ENCODE measurements around the gene RPS6KA3. TPM values are rescaled to one million over a fixed set of nuclear protein-coding genes. Genes with fewer than 3 reads are reported as not detected.
"Not testable (repeated sequence)": the region's sequence is repeated elsewhere in the genome, so short reads cannot be mapped to it uniquely, and the experiment has no call there.

RPS6KA3 gene
- total RNA-seq, 1 experiment from 2014 or later = 27.2 TPM

DNA sequence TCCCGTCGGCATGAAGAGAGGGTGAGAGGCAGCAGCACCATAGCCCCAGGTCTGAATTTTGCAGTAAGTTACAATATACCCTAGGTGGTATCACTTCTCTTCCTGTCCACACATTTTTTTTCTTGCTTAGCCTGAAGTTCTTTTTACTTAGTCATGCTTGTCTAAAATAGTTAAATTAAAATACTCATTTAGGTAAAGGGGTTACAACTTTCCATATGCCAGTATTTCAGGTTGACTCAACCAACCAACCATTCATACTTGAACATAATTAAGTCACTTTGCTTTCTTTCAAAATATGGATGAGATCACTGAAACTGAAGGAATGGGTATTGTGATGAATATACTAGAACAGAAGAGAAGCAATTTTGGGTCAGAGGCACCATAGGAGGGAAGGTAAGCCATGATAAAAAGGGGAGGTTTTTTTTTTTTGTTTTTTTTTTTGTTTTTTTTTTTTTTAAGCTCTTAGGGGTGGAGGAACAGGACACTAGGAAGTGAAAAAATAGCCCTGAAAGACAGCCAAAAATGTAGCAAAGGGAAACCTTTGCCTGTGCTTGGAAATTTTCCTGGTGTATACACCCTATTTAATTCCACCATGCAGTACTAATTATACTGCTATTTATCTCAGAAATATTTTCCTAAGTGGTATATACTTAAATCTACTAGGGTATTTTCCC, 41.8 kb downstream of the RPS6KA3 start:
- DNase-seq (ENCODE audit: low read depth) = no peak

- DNase-seq (ENCODE audit: low read depth) = no peak
These were observed 44.8 kb downstream of the RPS6KA3 start for GRCh38 chrX:20221902-20222301.

DNA sequence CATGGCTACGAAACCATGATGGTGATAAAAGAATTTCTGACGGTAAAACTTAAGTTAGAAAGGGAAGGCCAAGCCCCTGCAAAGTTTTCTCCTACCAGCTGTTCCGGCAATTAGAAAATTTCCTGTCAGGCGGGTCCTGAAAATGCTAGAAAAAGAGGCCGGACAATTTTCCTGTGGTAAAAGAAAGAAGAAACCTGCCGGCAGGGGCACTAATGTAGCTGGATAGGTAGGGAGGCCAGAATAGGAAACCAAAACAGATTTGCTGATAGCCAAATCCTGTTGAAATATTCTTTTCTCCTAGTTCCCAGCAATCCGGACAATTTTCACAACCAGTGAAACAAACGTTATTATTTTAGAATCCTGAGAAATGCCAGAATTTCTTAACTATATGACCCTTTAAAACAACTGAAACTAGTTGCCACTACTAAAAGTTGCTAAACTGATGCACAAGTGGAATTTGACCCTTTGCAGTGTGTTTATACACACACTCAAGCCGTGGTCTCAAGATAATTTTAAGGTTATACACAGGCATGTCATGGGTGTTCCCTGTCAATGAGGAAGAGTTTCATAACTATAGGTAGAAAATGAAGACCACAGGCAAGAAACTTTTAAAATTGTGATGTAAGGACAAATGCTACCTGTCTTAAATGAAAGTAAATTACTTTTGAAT, 47.7 kb downstream of the RPS6KA3 start:
- DNase-seq (ENCODE audit: low read depth) = peak; percentile 52

DNA sequence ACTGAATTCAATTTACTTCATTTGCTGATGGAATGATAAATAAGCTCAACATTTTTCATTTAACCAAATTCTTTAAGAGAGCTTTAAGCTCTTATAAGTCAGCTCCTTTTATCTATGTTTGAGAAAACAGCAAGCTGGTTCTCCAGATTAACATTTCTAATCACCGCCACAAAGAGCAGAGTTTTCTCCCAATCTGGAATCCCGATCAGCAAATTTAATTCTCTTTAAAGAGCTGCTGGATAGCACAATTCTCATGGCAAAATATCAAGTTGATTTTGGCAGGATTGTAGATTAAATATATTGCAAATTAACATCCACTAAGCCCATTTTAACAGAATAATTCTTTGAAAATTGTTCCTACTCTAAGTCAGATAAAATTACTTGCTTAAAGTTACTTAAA, 48.8 kb downstream of the RPS6KA3 start:
- no peak for DNase-seq (ENCODE audit: low read depth)

DNA sequence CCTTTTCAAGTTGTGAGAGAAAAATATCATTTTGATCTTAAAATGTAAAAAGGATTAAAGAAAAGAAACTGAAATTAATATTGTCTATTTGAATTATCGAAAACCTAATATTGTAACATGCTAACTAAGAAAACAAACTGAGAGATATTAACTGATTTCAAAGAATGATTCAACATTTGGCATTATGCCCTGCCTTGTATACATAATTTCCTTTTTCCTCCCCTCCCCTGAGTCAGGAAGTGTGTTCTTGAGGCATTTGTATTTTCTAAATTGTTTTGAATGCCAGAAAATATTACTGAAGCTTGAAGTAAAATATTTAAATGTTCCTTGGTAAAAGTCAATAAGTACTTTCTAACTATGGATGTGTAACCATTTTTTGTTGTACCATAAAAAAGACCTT, 49.4 kb downstream of the RPS6KA3 start:
- peak; percentile 58 for DNase-seq (ENCODE audit: low read depth)

DNA sequence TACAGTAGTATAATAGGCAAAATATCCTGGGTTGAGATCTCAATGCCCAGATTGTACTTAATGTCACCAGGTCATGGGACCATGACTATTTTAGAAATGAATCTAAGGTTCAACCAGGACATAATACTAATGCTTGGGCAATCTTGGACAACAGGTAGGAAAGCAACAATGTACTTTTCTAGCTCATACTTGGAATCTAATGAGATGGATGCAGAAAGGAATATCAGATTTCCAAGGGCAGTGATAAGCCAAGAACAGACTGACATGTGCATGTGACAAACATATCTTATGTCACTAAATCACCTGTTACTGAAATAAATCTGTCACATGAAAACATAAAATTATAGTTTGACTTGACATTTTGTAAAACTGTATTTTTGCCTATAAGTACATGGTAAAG, 51.1 kb downstream of the RPS6KA3 start:
- DNase-seq (ENCODE audit: low read depth) = no peak

DNA sequence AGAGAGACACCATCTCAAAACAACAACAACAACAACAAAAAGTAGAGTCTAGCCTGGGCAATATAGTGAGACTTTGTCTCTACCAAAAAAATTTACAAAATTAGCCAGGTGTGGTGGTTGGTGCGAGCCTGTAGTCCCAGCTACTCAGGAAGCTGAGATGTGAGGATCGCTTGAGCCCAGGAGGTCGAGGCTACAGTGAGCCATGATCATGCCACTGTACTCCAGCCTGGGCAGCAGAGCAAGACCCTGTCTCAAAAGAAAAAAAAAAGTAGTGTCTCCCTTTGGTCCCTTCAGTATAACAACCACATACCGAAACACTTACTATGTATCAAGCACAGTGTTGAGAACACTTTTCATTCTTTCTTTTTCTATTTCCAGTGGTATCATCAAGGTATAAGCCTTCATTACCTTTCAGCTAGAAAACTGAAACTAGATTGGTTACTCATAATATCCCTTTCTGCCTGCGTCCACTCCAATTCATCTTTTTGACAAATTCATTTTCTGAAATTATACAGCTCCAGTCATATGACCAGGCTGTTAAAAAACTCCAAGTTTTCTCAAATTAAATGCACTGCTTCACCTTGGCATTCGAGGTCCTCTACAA, 54.1 kb downstream of the RPS6KA3 start:
- DNase-seq (ENCODE audit: low read depth) = no peak

DNA sequence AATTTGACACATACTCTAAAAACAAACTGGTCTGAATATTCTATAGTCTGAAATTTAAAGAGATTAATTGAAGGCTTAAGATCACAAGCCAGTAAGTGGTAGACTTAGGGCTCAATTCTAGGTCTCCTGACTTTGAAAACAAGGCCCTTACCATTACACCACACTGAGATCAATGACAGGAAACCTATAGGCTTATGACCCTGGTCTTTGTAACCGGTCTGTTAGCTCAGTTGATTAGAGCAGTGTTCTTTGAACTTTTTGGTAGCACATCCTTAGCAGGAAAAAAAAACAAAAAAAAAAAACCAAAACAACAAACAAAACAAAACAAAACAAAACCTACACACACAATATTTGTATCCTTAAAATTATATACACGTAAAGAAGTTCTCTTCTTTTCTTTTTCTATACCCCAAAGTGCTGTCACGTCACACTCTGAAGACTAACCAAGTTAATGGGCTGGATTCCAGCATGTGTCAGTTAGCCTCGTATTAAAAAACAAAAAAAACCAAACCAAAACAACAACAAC, 55.4 kb downstream of the RPS6KA3 start:
- no peak for DNase-seq (ENCODE audit: low read depth)

GRCh38 chrX:20205927-20206708, 60.6 kb downstream of the RPS6KA3 start:
- DNase-seq (ENCODE audit: low read depth) = no peak

- DNase-seq (ENCODE audit: low read depth) = no peak
These were observed 62.4 kb downstream of the RPS6KA3 start for GRCh38 chrX:20204351-20204750.

DNA sequence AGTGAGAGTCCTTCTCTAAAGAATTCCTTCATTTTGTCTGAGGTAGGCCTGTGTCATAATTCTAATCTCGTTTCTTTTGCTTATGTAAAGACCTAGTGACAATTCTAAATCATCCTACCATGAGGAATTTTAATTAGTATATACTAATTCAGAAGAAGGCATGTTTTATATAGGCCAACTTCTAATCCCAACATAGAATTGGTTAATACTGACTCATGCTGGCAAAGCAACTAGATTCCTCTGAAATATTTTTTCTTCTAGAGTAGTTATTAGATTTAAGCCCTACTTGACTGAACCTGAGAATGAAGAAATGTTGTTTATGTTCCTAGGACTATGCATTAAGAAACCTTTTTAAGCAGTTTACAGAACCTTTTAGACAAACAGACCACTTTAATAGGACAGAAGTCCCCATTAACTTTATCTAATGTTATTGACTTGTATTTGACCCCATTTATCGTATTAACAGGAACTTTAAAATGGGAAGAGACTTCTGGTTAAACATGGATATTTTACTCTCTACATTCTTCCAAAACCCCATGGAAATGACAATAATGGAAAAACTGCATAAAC, 69.0 kb downstream of the RPS6KA3 start:
- no peak for DNase-seq (ENCODE audit: low read depth)

- DNase-seq (ENCODE audit: low read depth) = no peak
These were observed 77.5 kb downstream of the RPS6KA3 start for GRCh38 chrX:20189171-20189570.

DNA sequence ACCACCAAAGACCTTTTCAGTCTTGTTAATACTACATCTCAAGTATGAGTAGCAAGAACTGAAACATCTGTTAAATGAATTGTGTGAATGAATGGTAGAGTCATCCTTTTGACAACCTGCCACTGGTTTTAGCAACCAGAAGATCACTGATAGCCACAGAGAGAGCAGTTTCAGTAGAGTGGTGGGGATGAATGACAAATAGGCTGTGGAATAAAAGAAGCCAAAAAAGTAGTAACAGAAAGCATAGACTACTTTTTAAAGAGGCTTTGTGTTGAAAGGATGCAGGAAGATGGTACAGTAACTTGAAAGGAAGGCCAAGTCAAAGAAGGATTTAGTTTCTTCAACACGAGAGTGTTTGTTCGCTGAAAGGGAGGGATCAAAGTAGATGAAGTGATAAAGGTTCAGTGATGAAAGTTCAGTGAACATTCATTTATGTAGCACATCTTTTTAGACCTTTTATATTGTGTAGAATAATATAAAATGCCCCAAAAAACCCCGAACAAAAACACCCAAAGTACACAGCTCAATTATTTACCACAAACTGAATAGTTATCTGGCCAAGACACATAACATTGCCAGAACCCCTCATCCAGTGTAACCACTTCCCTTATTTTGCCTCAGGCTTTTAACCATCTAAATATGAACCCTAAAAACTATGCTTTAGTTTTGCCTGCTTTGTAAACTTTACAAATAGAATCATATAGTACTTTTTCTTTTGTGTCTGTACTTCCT, 84.9 kb downstream of the RPS6KA3 start:
- DNase-seq (ENCODE audit: low read depth) = no peak

- DNase-seq (ENCODE audit: low read depth) = no peak
These were observed 89.6 kb downstream of the RPS6KA3 start for GRCh38 chrX:20177093-20177492.

GRCh38 chrX:20173856-20174255, 92.9 kb downstream of the RPS6KA3 start:
- DNase-seq (ENCODE audit: low read depth) = no peak

GRCh38 chrX:20173313-20173712, 93.4 kb downstream of the RPS6KA3 start:
- DNase-seq (ENCODE audit: low read depth) = no peak

DNA sequence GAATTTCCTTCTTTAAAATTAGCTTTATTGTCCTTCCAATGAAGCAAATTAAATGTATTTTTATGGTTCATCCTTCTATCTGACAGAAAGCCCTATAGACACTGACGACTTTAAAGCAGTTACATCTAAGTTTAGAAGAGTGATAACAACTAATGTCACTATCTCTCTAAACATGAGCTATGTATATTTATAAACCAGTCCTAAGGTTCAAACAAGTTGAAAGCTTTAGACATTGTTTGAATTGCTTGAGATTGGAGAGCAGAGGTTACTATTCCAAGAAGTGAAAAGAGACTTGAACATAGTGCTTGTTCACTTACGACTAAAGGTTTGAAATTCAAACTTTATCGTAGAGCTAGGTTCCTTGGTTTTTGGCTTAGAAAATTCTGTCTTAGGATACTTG, 94.8 kb downstream of the RPS6KA3 start:
- no peak for DNase-seq (ENCODE audit: low read depth)

DNA sequence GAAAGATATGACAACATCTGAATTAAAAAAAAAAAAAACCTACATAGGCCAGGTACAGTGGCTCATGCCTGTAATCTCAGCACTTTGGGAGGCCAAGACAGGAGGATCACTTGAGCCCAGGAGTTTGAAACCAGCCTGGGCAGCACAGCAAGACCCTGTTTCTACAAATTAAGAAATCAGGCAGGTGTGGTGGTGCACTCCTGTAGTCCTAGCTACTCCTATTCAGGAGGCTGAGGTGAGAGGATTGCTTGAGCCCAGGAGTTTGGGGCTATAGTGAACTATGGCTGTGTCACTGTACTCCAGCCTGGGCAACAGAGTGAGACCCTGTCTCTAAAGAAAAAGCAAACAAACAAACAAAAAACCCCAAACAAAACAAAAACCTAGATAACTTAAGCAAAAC, 104.2 kb downstream of the RPS6KA3 start:
- not testable (repeated sequence) for DNase-seq (ENCODE audit: low read depth)

DNA sequence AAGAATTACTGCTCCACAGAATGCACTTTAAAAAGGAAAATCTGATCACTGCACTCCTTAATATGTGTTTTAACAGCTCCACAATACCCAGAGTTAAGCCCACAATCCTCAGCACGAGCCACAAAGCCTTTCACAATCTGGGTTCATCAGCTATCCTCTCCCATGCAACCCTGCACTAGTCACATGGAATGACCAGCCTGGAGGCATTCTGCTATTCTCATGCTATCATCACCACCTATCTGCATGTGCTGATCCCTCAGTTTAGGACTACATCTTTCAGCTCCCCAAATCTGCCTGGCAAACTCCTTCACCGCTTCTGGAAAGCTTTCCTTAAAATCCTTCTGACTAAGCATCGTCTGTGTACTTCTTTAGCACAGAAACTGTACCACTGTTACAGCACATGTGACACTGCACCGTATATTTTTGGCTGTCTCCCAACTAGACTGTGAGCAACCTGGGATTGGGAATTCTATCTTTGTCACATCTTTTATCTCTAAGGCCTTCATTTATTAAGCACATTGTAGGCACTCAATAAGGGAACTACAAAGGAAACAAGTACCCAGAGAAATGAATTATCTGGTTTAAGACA, 106.8 kb downstream of the RPS6KA3 start:
- no peak for DNase-seq (ENCODE audit: low read depth)

GRCh38 chrX:20151689-20152088, 115.0 kb downstream of the RPS6KA3 start:
- DNase-seq (ENCODE audit: low read depth) = no peak

- DNase-seq (ENCODE audit: low read depth) = no peak
These were observed 117.4 kb downstream of the RPS6KA3 start for GRCh38 chrX:20149326-20149725.

Measured in LHCN-M2 (cell line).